Measurements from ENCODE around the gene PTH2. TPM values are rescaled to one million over a fixed set of nuclear protein-coding genes. Genes with fewer than 3 reads are reported as not detected.
A peak's percentile ranks its signal among the peaks of the same experiment; 100 is the strongest.

The PTH2 gene
- total and polyA plus RNA-seq, 10 donors = not detected

DNA sequence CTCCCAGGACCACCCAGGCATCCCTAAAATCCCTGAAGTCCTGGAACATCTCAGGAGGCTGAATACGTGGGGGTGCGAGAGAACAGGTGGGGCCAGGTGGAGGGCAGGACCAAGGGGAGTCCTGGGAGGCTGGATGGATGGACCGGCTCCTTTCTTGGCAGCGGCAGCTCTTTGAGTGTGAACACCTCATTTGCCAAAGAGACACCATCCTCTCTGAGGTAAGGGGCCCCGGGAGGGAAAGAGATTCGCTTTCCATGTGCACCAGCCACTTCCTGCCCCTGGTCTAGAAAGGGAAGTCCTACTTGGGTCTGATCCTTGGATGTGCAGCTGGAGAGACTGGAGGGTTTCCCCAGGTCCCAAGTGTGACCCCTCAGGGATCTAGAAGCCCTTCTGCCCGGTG lies 16.2 kb downstream of the PTH2 start:
- TF ChIP-seq POLR2A (IDR thresholded peaks at IDR 0.05) (no peak), POLR2AphosphoS5 (IDR thresholded peaks at IDR 0.05) (no peak)
- TF ChIP-seq, protein P1, sequence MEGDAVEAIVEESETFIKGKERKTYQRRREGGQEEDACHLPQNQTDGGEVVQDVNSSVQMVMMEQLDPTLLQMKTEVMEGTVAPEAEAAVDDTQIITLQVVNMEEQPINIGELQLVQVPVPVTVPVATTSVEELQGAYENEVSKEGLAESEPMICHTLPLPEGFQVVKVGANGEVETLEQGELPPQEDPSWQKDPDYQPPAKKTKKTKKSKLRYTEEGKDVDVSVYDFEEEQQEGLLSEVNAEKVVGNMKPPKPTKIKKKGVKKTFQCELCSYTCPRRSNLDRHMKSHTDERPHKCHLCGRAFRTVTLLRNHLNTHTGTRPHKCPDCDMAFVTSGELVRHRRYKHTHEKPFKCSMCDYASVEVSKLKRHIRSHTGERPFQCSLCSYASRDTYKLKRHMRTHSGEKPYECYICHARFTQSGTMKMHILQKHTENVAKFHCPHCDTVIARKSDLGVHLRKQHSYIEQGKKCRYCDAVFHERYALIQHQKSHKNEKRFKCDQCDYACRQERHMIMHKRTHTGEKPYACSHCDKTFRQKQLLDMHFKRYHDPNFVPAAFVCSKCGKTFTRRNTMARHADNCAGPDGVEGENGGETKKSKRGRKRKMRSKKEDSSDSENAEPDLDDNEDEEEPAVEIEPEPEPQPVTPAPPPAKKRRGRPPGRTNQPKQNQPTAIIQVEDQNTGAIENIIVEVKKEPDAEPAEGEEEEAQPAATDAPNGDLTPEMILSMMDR (IDR thresholded peaks at IDR 0.05 in 8 of 11, conservative IDR thresholded peaks at IDR 0.05 in 3 of 11) = no peak
- WGBS, 5 donors = 69 to 77% (median 74%) methylated on average over 7 of the region's 7 CpGs
- H3K36me3 ChIP-seq = no peaks in the 10 kb centered on the region
- peaks cover 5 to 39% (median 18%) of the 10 kb centered on the region in 6 donors for H3K4me1 ChIP-seq
- no peak for DNase-seq
- no peak overlapping the region for H3K27ac ChIP-seq
- H3K9me3 ChIP-seq = no peaks in the 10 kb centered on the region
- H3K4me3 ChIP-seq = no peak overlapping the region
- H3K27me3 ChIP-seq (replicated peaks in 1 of 7) = no peaks in the 10 kb centered on the region
- intact Hi-C loops (cut with DNase I; ENCODE audit: low total_unique reads) = no loop called here

DNA sequence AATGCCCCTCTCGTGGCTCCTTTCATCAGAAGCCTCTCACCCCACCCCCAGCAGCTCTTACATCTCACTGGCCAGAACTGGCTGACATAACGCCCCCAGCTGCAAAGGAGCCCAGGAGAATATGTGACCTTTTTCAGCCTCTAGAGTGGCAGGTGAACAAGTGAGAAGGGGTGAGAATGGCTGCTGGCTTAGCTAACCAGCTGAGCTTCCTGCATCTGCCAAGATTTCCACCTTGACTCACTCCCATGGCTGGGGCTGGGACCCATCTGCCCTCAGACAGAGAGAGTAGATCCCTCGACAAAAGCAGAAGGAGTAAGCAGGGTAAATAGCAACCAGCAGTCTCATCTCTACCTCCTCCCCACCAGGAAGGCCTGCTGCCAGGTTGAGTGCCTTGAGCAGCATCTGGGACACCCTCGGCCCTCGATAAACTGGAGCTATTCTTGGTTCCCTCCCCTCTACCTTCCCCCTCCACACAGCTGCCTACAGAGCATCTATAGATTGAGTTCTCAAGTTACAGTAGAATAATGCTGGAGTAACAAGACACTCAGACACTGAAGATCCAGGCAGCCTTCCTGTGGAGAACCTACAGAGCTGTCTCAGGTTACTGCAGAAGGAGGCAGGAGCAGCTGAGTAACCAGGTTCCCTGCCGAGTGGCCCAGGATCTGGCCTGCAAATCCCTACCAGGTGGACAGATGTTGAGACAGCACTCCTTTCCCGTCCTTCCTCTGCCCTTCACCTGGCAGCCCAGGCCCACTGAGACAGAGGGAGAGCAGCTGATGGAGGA lies 19.6 kb downstream of the PTH2 start:
- DNase-seq = no peak
- WGBS, 5 donors = 55 to 62% (median 61%) methylated on average over 7 of the region's 7 CpGs

DNA sequence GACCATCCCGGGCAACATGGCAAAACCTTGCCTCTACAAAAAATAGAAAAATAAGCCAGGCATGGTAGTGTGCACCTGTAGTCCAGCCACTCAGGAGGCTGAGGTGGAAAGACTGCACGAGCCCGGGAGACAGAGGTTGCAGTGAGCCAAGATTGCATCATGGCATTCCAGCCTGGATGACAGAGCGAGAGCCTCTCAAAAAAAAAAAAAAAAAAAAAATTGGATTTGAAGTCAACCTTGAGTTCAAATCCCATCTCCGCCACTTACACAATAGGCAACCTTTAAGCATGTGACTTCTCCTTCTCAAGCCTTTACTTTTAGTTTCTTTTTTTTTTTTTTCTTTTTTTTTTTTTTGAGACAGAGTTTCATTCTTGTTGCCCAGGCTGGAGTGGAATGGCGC lies 23.2 kb downstream of the PTH2 start:
- intact Hi-C loops (cut with DNase I; ENCODE audit: low total_unique reads) = no loop called here
- TF ChIP-seq POLR2A (IDR thresholded peaks at IDR 0.05) (no peak), POLR2AphosphoS5 (IDR thresholded peaks at IDR 0.05) (no peak)
- TF ChIP-seq, protein P1 (IDR thresholded peaks at IDR 0.05 in 8 of 11, conservative IDR thresholded peaks at IDR 0.05 in 3 of 11) = no peak
- Histone ChIP-seq H3K36me3 (no peaks in the 10 kb centered on the region), H3K27me3 (replicated peaks in 1 of 7) (peaks cover 0 to 8% (median 0%) of the 10 kb centered on the region in 7 donors), H3K4me3 (no peak overlapping the region), H3K9me3 (no peaks in the 10 kb centered on the region), H3K27ac (no peak overlapping the region), H3K4me1 (peaks cover 0 to 17% (median 0%) of the 10 kb centered on the region in 6 donors)
- 92 to 96% (median 93%) methylated on average over 6 of the region's 6 CpGs for WGBS, 5 donors
- DNase-seq = no peak

More for the DNA sequence above, 19.6 kb downstream of the PTH2 start:
- no peaks in the 10 kb centered on the region for H3K9me3 ChIP-seq
- TF ChIP-seq POLR2AphosphoS5 (IDR thresholded peaks at IDR 0.05) (no peak), POLR2A (IDR thresholded peaks at IDR 0.05) (no peak)
- TF ChIP-seq, protein P1 (IDR thresholded peaks at IDR 0.05 in 8 of 11, conservative IDR thresholded peaks at IDR 0.05 in 3 of 11) = no peak
- no peaks in the 10 kb centered on the region for H3K36me3 ChIP-seq
- no peak overlapping the region for H3K4me3 ChIP-seq
- intact Hi-C loops (cut with DNase I; ENCODE audit: low total_unique reads) = no loop called here
- H3K27me3 ChIP-seq (replicated peaks in 1 of 7) = no peaks in the 10 kb centered on the region
- peaks cover 0 to 20% (median under 1%) of the 10 kb centered on the region in 6 donors for H3K4me1 ChIP-seq
- peak overlapping the region in 2 of 8 donors; percentile 8 to 24 for H3K27ac ChIP-seq

DNA sequence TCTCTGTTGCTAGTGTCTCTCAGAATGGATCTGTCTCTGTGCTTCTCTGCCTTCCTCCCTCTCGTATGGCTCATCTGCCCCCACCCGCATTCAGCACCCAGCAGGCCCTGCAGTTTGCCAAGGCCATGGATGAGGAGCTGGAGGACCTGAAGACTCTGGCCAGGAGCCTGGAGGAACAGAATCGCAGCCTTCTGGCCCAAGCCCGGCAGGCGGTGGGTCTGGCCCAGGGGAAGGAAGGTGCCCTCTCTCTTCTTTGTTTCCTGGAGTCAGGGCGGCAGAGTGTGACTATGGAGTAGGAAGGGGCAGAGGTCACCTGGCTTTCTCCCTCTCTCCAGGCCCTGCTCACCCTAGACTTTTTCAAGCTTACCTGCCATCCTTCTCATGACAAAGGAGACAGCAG lies 24.3 kb downstream of the PTH2 start:
- Histone ChIP-seq H3K4me3 (no peak overlapping the region), H3K27ac (no peak overlapping the region), H3K36me3 (no peaks in the 10 kb centered on the region), H3K9me3 (no peaks in the 10 kb centered on the region), H3K4me1 (peaks cover 0 to 14% (median 0%) of the 10 kb centered on the region in 6 donors), H3K27me3 (replicated peaks in 1 of 7) (peaks cover 0 to 18% (median 0%) of the 10 kb centered on the region in 7 donors)
- intact Hi-C loops (cut with DNase I; ENCODE audit: low total_unique reads) = no loop called here
- TF ChIP-seq POLR2A (IDR thresholded peaks at IDR 0.05) = no peak
- no peak for TF ChIP-seq POLR2AphosphoS5 (IDR thresholded peaks at IDR 0.05)
- TF ChIP-seq, protein P1 (IDR thresholded peaks at IDR 0.05 in 8 of 11, conservative IDR thresholded peaks at IDR 0.05 in 3 of 11) = no peak
- no peak for DNase-seq
- 76 to 91% (median 84%) methylated on average over 6 of the region's 6 CpGs for WGBS, 5 donors
